HG03558 (cell line): ENCODE results near the gene GDF7.

ENCODE experiments used
- ATAC-seq: cut with Tn5 transposase; IDR thresholded peaks from one replicate; pipeline ENCODE4 v1.9.1; 2021; ENCODE audit warnings: moderate number of reproducible peaks; ENCODE audit not compliant: unreplicated experiment; ENCODE audit errors: extremely low read depth

The GDF7 gene

GRCh38 chr2:20666304-20667150 is at the start of gene GDF7:
Gene GDF7 (plus strand): TSS chr2:20667144. CDS start chr2:20667240, 96 bp downstream.
- no peak for ATAC-seq

- no peak for ATAC-seq
These were observed 49.0 kb upstream of the GDF7 start for GRCh38 chr2:20617892-20618467.

DNA sequence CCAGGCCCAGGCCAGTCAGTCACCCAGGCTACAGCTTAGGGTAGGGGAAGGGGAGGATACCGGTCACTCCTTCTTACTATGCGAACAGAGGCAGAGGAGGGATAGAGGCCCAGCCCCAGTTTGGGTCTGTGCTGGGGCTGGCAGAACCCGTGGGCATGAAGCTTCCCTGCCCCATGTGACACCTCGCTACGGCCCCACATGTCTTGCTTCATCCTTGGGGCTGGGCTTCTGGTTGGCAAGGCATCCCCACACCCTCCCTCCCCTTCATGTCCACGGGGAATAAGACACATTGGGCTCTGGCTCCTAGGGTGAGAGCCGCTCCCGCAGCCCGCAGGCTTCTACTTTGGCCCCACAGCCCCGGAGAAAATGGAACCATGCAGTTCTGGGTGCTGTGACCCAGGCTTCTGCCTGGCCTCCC is 48.5 kb upstream of the GDF7 start:
- ATAC-seq = no peak

GRCh38 chr2:20618886-20619521 is 47.9 kb upstream of the GDF7 start:
- ATAC-seq = no peak

DNA sequence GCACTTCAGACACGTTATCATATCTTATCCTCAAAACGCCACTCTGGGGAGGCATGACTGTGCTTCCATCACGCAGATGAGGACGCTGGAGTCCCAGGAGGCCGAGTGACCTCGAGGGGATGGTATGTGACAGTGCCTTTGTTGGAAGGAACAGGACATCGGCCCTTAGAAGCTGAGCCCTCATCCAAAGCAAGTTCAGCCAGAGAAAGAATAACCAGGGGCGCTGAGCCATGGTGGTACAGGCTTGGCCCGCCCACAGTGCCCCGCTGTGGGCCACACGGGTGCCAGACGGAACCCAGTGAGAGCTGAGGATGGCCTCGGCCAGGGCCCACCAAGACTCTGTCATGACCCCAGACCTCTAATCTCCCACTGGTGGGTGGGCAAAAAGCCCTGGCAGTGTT is 47.3 kb upstream of the GDF7 start:
- no peak for ATAC-seq

DNA sequence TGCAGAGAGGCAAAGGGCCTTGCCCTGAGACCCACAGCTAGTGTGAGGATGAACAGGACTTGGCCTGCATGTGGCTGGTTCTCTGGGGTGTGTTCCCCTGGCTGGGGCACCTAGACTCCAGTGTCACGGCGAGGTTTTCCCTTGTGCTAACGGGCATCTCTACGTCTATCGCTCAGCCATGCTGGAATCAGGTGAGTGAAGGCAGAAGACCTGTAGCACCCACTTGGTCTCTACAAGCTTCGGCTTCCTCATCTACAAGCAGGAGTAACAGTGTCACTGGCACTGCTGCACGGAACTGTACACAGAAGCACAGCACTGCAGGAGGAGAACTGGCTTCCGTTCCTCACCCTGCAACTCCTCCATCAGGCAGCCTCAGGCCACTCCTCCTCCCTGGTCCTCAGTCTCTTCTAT is 46.7 kb upstream of the GDF7 start:
- no peak for ATAC-seq

DNA sequence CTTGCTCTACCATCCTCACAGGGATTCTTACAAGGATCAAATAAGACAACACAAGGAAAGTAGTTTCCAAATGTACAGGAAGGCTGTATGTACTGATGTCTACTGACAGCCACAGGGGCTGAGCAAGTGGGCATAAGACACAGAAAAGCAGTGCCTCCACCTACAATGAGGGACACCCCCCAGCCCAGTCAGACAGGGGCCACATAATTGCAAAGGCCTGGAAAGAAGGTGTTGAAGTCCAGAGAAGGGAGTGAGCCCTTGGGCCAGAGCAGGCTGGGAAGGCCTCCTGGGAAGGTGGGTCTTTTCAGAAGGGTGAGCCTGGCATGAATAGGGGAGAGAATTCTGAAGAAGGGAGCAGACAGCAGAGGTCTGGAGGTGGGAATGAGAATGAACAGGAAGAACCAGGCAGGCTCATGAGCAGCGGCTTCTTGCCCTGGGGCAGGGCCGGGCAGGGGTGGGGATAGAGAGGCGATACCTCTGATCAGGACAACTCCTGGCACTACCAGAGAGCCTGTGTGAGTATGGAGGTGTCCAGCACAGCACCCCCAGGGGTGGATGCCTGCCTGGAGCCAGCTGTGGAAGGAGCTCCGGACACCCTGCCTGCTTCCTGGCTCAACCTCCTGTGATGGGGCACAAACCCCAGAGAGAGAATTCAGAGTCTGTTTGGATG is 46.1 kb upstream of the GDF7 start:
- no peak for ATAC-seq

- no peak for ATAC-seq
These were observed 45.3 kb upstream of the GDF7 start for GRCh38 chr2:20621366-20622295.

DNA sequence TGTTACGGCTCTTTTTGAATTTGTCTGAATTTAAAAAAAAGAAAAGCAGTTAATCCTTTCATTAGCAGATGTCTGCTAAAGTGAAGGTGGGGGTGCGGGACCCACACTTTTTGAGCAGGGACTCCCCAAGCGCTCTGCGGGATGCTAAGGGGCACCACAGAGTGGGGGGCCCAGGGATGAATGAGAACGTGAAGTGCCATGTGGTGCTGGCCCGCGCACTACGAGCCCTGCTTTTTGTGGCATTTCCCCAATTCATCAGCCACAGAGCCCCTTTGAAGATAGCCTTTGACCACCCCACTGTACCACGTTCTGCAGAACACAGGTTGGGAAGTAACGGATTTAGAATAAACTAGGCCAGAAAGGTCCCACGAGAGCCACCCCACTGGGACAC is 44.7 kb upstream of the GDF7 start:
- ATAC-seq = no peak

- ATAC-seq = no peak
These were observed 44.2 kb upstream of the GDF7 start for GRCh38 chr2:20622731-20623130.

DNA sequence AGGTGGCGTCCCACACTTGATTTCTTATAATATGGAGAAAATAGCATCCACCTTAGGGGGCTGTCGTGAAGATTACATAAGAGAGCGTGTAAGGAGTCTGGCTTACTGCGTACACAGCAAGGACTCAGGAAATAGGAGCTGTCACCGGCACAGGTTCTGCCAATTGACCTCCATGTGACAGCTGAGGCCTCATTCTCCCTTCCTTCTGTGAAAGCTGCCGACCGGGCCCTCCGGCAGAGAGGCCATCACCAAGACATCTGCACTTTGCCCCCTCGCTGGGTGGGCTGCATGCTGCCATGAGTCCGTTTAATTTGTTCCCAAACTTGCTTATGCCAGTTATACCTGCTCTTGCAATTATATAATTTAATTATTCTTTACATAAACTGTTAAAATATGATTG is 43.7 kb upstream of the GDF7 start:
- no peak for ATAC-seq

GRCh38 chr2:20623741-20624155 is 43.2 kb upstream of the GDF7 start:
- no peak for ATAC-seq

DNA sequence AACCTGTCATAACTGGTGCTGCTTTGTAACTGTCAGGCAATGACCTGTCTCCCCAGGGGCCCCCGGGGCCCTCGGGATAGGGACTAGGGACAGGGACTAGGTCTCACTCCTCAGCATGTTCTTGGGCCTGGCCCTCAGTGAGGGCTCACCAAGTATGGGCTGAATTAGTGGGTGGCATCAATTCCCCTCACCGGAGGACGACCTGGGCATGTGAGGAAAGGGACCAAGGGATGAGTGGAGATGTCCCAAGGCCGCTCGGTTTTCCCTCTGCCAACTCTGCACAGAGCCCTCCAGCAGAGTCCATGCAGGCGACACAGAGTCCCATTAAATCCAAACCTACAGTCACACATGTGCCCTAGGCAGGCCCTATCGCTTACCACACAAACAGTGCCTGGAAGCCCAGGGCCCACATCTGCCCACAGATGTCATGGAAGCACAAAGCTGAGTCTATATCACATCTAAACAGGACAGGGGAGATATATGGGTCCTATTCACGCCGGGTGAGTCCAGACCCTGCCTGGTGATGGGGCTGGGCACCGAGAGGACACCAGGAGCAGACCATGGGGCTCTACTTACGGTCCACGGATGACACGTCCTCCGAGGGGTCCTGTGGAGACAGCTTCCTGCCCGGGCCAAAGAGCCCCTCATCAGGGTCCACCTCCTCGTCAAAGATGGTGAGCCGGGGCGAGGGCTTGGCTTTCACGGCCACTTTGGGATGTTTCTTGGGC is 42.6 kb upstream of the GDF7 start:
- no peak for ATAC-seq

DNA sequence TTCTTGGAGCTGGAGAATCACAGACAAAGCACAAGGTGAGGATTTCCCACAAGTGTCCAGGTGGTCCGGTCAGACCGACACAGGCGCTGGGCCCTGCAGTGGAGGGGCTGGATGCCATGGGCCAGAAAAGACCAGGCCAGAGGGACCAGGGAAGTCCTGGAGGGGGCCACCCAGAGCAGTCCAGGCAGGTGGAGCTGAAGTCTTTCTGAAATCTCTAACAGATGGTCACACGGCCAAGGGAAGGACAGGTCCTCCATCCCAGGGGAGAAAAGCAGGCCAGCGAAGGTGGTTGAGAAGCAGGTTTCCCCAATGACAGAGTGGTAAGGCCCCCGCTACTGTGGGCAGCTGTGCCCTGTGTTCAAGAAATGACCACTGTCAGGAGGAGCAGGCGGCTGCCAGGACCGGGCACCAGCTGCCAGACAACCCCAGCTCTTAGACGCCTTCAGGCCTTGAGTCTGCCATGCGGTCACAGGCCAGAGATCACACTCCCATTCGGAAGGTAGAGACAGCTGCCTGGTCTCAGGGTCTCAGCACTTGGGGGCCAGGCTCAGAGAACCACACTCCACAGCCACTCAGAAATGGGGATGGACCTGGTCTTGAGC is 42.0 kb upstream of the GDF7 start:
- no peak for ATAC-seq

DNA sequence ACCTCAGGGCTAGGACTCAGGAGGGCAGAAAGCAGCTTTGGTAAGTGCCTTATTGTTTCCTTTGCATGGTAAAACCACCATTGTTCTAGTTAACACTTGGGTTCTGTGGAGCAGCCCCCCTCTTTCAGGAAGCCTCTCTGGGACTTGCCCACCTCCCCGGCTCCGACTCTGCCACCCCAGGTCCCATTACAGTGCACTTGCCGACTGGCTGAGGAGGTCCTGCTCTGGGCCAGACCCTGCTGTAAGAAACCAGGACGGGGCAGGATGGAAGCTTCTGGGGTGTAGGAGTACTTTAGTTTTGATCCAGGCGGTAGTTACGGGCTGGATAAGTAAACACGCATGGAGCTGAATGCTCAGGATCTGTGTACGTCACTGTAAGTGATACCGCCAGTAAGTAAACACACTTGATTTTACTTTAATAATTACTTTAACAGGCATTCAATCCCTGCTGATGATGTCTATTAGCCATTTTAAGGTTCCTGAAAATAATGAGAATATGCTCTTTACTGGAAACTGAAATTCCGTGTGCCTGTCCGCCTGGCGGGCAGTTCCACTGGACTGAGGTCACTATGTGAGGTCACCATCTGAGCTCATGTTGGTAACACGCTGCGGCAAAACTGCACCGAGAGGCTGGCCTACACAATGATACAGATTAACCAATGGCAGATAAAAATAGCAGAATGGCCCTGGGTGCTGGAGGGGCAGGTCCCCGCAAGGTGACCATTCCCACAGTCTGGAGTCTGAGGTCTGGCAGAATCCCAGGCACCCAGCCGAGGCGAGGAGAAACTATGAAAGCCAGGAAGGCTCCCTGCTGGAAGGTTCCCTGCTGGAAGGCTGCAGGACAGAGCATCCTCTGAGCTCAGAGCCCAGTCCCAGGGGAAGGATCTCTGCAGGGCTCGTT is 41.2 kb upstream of the GDF7 start:
- ATAC-seq = no peak

DNA sequence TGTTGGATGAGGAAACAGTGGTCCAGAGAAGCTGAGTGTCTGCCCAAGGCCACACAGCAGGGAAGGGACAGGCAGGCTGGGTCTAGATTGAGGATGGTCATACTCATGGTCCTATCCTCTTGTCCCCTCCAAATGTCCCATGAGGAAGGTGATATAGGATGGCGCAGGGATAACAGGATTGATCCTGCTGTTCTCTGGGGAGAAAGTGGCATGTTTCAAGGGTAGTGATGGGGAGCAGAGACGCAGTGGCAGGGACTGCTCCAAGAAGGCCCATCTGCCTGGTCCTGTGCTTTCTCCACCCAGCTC is 40.6 kb upstream of the GDF7 start:
- ATAC-seq = no peak

- ATAC-seq = no peak
These were observed 40.0 kb upstream of the GDF7 start for GRCh38 chr2:20626698-20627513.
